Peyer's patch (tissue), 4 donors: ENCODE data around the gene NT5DC4.

Experiments used
- POLR2A ChIP-seq, 2 donors: fragments of 450-650 bp; IDR thresholded peaks; one replicate each; pipeline ENCODE4 v1.5.1; 2017; ENCODE audit warnings: antibody characterized with exemption in 2 of 2, mild to moderate bottlenecking in 2 of 2, moderate library complexity in 2 of 2
- TF ChIP-seq, protein P1 (sequence below), 6 experiments: fragments of 450-650 bp in 4 of 6; fragments of 200-600 bp in 2 of 6; sonication (generic) in 1 of 6; IDR thresholded peaks; one replicate each; pipeline ENCODE4 v1.5.1; 2017 to 2019; ENCODE audit warnings: antibody characterized with exemption in 6 of 6, mild to moderate bottlenecking in 3 of 6, moderate library complexity in 1 of 6

DNA sequence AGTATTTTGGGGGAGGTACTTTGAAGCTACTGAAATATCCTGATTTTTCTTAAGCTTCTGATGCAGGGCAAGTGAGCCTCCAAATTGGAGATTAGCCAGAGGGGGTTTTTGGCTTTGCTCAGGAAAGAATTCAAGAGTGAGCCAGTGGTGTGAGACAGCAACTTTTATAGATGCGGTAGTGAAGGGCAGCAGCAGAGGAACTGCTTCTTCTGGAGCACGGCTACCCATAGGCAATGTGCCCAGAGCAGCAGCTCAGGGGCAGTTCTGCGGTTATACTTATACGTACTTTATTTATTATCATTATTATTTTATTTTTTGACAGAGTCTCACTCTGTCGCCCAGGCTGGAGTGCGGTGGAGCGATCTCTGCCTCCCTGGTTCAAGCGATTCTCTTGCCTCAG is 19.8 kb upstream of the NT5DC4 start:
- TF ChIP-seq POLR2A (IDR thresholded peaks at IDR 0.05): no peak
- TF ChIP-seq, protein P1, sequence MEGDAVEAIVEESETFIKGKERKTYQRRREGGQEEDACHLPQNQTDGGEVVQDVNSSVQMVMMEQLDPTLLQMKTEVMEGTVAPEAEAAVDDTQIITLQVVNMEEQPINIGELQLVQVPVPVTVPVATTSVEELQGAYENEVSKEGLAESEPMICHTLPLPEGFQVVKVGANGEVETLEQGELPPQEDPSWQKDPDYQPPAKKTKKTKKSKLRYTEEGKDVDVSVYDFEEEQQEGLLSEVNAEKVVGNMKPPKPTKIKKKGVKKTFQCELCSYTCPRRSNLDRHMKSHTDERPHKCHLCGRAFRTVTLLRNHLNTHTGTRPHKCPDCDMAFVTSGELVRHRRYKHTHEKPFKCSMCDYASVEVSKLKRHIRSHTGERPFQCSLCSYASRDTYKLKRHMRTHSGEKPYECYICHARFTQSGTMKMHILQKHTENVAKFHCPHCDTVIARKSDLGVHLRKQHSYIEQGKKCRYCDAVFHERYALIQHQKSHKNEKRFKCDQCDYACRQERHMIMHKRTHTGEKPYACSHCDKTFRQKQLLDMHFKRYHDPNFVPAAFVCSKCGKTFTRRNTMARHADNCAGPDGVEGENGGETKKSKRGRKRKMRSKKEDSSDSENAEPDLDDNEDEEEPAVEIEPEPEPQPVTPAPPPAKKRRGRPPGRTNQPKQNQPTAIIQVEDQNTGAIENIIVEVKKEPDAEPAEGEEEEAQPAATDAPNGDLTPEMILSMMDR (IDR thresholded peaks at IDR 0.05): no peak
